Measurements from ENCODE around the gene AKR1C2. TPM values are rescaled to one million over a fixed set of nuclear protein-coding genes. Genes with fewer than 3 reads are reported as not detected.

Gene AKR1C2
- total RNA-seq, 1 donor from 2014 or later = 3.8 TPM

DNA sequence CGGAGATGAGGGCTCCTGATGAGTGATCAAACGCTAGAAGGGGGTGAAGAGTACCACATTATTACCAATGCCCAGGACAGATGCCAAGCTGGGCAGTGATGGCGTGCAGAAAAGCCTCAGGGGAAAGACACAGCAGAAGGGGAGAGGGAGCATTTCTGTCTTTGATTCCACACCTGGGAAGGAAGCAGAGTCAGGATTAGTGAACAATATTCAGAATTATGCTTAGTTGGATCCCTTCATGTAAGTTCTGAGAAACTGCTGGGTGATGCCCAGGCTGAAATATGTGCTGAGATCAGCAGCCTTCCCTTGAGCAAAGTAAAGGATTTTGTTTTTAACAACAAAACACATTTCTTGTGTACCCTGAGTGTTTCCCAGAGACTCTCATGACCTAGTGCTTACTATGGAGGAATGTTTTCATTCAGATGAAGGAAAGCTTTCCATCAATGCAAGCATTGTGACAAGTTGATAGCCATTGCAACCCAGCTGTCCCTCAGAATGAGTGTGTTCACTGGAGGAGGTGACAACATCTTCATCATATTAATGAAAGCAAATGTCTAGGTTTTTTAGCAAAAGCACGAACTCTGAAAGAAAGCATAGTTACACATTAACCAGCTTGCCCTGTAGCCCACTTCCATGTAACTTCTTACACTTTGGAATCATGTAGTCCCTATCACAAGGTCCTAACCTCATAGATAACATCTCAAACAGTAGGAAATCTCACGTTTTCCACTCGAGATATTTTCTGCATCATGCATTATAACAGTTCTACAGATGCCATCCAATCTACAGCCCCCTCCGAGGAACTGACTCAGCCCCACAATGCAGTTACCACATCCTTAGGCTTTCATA lies 64.2 kb downstream of the AKR1C2 start:
- H3K4me3 Mint-ChIP-seq (ENCODE audit: unreplicated experiment) = no peak overlapping the region
- no peak for DNase-seq
- H3K27ac Mint-ChIP-seq (ENCODE audit: unreplicated experiment) = no peak overlapping the region
- TF ChIP-seq CTCF (IDR thresholded peaks at IDR 0.05; ENCODE audit: partially characterized antibody, unreplicated experiment) = no peak
- H3K4me1 Mint-ChIP-seq (ENCODE audit: low read depth, unreplicated experiment) = no peaks in the 10 kb centered on the region
- peaks cover 4% of the 10 kb centered on the region for H3K36me3 Mint-ChIP-seq (ENCODE audit: unreplicated experiment)
- no peaks in the 10 kb centered on the region for H3K9me3 Mint-ChIP-seq (ENCODE audit: unreplicated experiment)
- no peaks in the 10 kb centered on the region for H3K27me3 Mint-ChIP-seq (ENCODE audit: unreplicated experiment)

Other genes with a start within 250 kb of the AKR1C2 start
- 8.7 TPM for gene AKR1E2, start 177.7 kb downstream of the AKR1C2 start, total RNA-seq (ENCODE audit: unreplicated experiment)
- gene AKR1C1, start 40.4 kb downstream of the AKR1C2 start, total RNA-seq (ENCODE audit: unreplicated experiment) = 24.7 TPM
- 0.49 TPM for gene AKR1C3, start 90.6 kb upstream of the AKR1C2 start, total RNA-seq (ENCODE audit: unreplicated experiment)
- gene AKR1C8, start 181.3 kb upstream of the AKR1C2 start, total RNA-seq (ENCODE audit: unreplicated experiment) = not detected
- gene AKR1C4, start 193.0 kb upstream of the AKR1C2 start, total RNA-seq (ENCODE audit: unreplicated experiment) = not detected